Gastrocnemius medialis (tissue), 4 donors: ENCODE data around the gene ENOX1.

Experiments used
- POLR2A ChIP-seq, 2 donors: fragments of 450-650 bp; IDR thresholded peaks; one replicate each; pipeline ENCODE4 v1.6.1; 2017; ENCODE audit warnings: antibody characterized with exemption in 2 of 2, mild to moderate bottlenecking in 2 of 2, moderate library complexity in 2 of 2
- TF ChIP-seq, protein P1 (sequence below), 5 experiments: fragments of 450-650 bp in 3 of 5; fragments of 200-600 bp in 2 of 5; sonication (generic) in 2 of 5; IDR thresholded peaks in 4 of 5; conservative IDR thresholded peaks in 1 of 5; 1 replicate in 4 of 5; 2 replicates in 1 of 5; pipeline ENCODE4 v1.5.1; 2016 to 2019; ENCODE audit warnings: antibody characterized with exemption in 5 of 5, mild to moderate bottlenecking in 3 of 5, moderate library complexity in 3 of 5

DNA sequence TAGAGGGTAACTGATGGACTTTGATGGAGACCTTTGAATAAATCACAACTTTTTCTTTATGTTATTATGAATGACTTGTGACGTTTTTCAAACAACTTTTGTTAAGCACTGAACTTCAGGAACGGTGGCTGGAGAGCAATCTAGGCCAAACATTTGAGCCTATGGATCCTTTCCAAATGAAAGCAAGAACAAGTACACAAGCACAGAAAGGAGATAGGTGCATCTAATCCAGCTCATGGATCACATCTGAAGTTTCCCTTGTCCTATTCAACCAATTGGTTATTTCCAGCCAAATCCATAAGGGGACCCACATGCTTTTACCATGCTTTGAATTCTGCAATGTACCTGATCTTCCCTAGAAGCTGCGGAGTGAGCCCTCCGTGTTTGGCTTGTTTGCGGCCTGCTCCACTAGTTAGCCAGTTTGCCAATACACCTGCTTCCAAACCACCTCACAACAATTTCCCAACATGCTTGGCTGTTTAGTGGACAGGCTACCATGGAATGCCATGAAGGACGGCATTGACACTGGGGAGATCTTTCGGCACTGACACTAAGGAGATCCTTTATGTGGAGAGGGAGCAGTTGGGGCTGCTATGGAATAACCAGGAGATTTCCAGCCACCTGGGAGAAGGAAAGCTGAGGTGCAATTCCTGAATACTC is 447.5 kb downstream of the ENOX1 start:
- TF ChIP-seq, protein P1, sequence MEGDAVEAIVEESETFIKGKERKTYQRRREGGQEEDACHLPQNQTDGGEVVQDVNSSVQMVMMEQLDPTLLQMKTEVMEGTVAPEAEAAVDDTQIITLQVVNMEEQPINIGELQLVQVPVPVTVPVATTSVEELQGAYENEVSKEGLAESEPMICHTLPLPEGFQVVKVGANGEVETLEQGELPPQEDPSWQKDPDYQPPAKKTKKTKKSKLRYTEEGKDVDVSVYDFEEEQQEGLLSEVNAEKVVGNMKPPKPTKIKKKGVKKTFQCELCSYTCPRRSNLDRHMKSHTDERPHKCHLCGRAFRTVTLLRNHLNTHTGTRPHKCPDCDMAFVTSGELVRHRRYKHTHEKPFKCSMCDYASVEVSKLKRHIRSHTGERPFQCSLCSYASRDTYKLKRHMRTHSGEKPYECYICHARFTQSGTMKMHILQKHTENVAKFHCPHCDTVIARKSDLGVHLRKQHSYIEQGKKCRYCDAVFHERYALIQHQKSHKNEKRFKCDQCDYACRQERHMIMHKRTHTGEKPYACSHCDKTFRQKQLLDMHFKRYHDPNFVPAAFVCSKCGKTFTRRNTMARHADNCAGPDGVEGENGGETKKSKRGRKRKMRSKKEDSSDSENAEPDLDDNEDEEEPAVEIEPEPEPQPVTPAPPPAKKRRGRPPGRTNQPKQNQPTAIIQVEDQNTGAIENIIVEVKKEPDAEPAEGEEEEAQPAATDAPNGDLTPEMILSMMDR (IDR thresholded peaks at IDR 0.05 in 4 of 5, conservative IDR thresholded peaks at IDR 0.05 in 1 of 5), result no peak
- no peak for TF ChIP-seq POLR2A (IDR thresholded peaks at IDR 0.05)
